SU-DHL-6 (cell line): ENCODE data around the gene MACC1.

Experiments
- CTCF ChIP-seq: fragments of 200-600 bp; sonication (generic); IDR thresholded peaks from one replicate; pipeline ENCODE4 v1.5.1; 2017; ENCODE audit warnings: antibody characterized with exemption, mild to moderate bottlenecking, low read length, moderate library complexity; ENCODE audit not compliant: insufficient read depth, poor library complexity, severe bottlenecking
- EZH2phosphoT487 ChIP-seq: fragments of 200-600 bp; sonication (generic), shearing (Covaris generic); conservative IDR thresholded peaks from 2 replicates; pipeline ENCODE4 v1.6.1; 2018; ENCODE audit warnings: mild to moderate bottlenecking, antibody characterized with exemption, low read length, moderate library complexity, mixed read lengths

DNA sequence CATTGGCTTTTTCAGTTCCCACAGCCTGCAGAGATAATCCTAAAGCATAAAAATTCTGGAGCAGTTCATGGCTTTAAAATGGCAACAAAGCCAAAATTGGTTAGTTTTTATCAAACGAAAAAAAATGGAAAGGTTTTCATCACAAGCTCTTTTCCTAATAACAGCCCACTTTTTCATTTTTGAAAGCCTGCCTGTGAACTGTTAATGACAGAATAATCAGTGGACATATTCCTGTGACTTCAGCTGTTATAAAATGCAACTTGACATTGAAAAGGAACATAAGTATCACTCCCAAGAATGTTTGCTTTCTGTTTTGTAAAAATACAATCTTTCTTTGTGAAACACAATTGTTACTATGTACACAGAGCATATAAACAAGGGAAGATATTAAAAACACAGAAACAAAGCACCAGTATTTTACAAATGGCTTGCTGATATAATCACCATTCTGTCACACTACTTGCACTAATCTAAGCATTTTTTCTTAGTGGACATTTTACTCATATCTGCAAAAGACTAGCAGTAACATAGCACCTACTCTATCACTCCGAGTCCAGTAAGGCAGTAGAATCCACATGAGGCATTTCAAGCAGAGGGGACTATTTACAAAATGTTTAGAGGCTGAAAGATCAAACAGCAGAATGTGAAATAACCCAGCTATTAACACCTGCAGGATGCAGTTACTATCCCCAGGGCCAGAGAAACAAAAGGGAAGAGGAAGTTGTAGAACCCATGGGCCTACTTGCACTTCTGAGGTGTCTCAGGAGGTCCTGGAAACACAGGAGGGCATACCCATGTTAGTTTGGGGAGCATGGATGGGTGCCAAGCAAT is 26.4 kb downstream of the MACC1 start:
- TF ChIP-seq CTCF (no peak), EZH2phosphoT487 (no peak)
